ENCODE results near the gene LRTM1. TPM values are rescaled to one million over a fixed set of nuclear protein-coding genes. Genes with fewer than 3 reads are reported as not detected.

The LRTM1 gene
- total and polyA plus RNA-seq, 11 donors: not detected

DNA sequence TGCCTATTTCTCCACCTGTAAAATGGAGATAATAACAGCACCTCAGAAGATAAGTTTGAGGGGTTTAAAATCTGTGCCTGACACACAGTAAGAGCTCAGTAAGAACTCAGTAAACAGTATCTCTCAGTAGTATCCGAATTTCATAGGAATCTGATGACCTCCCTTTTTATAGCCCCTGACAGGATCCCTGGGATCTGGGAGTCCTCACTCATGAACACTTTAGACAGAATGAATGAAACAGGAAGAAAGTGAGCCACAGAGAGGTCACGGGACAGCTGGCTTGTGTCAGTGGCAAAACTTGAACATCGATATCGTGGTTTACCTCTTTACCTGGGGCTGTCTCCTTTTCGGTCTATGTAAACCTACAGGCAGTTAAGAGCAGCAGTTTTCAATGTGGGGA is 51.2 kb downstream of the LRTM1 start:
- Histone ChIP-seq H3K36me3 (no peaks in the 10 kb centered on the region), H3K9me3 (no peaks in the 10 kb centered on the region), H3K27ac (no peak overlapping the region), H3K4me1 (no peaks in the 10 kb centered on the region), H3K4me3 (no peak overlapping the region), H3K27me3 (no peaks in the 10 kb centered on the region)
- intact Hi-C loops (cut with DNase I): loop anchor here in 1 of 10 donors (10.0 kb wide), 1 partner anchor 452 kb away; no protein-coding TSS in a partner anchor
- DNase-seq (no peak), ATAC-seq (no peak)
- 68 to 83% (median 71%) methylated on average over 5 of the region's 5 CpGs for WGBS, 4 donors
- TF ChIP-seq POLR2A (IDR thresholded peaks at IDR 0.05): no peak
- TF ChIP-seq, protein P1, sequence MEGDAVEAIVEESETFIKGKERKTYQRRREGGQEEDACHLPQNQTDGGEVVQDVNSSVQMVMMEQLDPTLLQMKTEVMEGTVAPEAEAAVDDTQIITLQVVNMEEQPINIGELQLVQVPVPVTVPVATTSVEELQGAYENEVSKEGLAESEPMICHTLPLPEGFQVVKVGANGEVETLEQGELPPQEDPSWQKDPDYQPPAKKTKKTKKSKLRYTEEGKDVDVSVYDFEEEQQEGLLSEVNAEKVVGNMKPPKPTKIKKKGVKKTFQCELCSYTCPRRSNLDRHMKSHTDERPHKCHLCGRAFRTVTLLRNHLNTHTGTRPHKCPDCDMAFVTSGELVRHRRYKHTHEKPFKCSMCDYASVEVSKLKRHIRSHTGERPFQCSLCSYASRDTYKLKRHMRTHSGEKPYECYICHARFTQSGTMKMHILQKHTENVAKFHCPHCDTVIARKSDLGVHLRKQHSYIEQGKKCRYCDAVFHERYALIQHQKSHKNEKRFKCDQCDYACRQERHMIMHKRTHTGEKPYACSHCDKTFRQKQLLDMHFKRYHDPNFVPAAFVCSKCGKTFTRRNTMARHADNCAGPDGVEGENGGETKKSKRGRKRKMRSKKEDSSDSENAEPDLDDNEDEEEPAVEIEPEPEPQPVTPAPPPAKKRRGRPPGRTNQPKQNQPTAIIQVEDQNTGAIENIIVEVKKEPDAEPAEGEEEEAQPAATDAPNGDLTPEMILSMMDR (IDR thresholded peaks at IDR 0.05): no peak

DNA sequence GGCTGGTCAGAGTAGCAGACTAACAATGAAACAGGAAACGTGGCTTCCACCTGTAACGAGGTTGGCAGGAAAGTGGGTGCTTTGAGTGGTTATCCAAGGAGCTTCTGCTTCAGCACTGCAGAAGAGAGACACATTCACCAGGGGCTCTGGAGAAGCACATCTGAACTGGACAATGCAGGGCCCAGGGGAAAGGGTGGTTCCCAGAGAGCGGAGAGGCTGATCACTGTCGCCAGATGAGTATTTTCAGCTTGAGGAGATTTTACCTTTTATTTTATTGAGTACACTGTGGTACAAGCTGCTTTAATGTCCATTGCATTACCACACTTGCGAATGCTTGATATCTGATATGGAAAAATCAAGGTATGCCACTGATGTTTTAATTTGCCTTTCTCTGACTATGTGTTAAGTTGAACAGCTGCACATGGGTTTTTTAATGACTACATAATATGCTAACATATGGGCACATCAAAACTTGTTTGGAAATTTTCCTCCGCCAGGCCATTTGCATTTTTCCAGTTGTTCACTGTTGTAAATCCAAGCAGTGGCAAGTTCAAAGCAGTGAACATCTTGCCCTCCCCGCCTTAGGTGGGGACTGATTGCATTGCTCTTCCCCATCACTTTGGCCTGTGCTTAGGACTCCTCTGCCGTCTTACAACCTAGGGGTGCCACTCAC is 52.1 kb downstream of the LRTM1 start:
- 81 to 84% (median 82%) methylated on average over 8 of the region's 8 CpGs for WGBS, 4 donors
- Histone ChIP-seq H3K9me3 (no peaks in the 10 kb centered on the region), H3K27ac (no peak overlapping the region), H3K36me3 (no peaks in the 10 kb centered on the region), H3K4me1 (no peaks in the 10 kb centered on the region), H3K27me3 (no peaks in the 10 kb centered on the region), H3K4me3 (no peak overlapping the region)
- intact Hi-C loops (cut with DNase I): loop anchor here in 1 of 10 donors (10.0 kb wide), 1 partner anchor 451 kb away; no protein-coding TSS in a partner anchor
- ATAC-seq (no peak), DNase-seq (no peak)
- TF ChIP-seq, protein P1 (IDR thresholded peaks at IDR 0.05): no peak
- no peak for TF ChIP-seq POLR2A (IDR thresholded peaks at IDR 0.05)

DNA sequence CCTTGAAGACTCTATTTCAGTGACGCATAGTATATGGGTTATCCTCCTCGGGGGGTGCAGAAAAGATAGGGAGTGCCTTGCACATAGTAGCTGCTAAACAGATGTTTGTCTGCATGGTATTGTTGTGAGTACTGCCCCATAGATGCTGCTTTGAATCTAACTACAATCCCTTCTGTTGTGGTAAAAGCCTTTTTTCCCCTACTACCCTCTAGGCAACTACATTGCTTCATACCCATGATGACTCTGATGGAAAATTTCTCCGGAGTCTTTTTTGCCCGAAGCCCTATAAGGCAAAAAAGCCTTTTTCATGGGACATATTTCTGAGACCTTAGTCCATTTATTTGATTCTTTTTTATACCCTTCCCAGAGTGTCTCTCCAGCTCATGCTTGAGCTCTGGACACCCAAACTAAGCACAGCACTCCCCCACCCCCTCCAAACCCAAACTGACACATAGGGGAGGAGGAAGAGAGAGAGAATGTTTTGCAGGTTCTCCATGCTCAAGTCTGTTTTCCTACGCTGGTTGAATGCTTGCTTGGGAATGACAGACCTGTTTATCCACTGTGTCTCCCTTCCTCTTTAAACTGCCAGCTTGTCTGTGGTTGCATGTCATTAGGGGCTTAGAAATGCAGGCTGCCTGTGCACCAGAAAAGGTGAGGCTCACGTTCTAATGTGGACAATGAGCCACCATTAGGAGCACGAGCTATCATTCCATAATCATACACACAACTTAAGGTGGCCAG is 52.9 kb downstream of the LRTM1 start:
- no peaks in the 10 kb centered on the region for H3K9me3 ChIP-seq
- intact Hi-C loops (cut with DNase I): loop anchor here in 1 of 10 donors (10.0 kb wide), 1 partner anchor 450 kb away; no protein-coding TSS in a partner anchor
- H3K4me1 ChIP-seq: no peaks in the 10 kb centered on the region
- 80 to 90% (median 84%) methylated on average over 7 of the region's 7 CpGs for WGBS, 4 donors
- no peaks in the 10 kb centered on the region for H3K27me3 ChIP-seq
- H3K4me3 ChIP-seq: no peak overlapping the region
- no peak for ATAC-seq
- TF ChIP-seq, protein P1 (IDR thresholded peaks at IDR 0.05): no peak
- TF ChIP-seq POLR2A (IDR thresholded peaks at IDR 0.05): no peak
- DNase-seq: no peak
- H3K36me3 ChIP-seq: no peaks in the 10 kb centered on the region
- H3K27ac ChIP-seq: no peak overlapping the region
